Measurements from ENCODE around the gene NRF1. TPM values are rescaled to one million over a fixed set of nuclear protein-coding genes. Genes with fewer than 3 reads are reported as not detected.
A peak's percentile ranks its signal among the peaks of the same experiment; 100 is the strongest.

Gene NRF1
- total and polyA plus RNA-seq, 12 donors, result 7.7 to 16.0 (median 10.1) TPM

- H3K9me3 ChIP-seq (replicated peaks in 1 of 3), result no peaks in the 10 kb centered on the region
- H3K36me3 ChIP-seq (replicated peaks in 1 of 2), result no peaks in the 10 kb centered on the region
- 6 to 10% (median 9%) methylated on average over 29 to 37 of the region's 37 CpGs for WGBS, 4 donors
- peak overlapping the region in 1 of 4 donors; percentile 40 for H3K4me3 ChIP-seq
- H3K27ac ChIP-seq, result no peak overlapping the region
- peak in 6 of 7 donors; percentile 33 to 67 (median 45) for DNase-seq
- TF ChIP-seq POLR2A (IDR thresholded peaks at IDR 0.05), result no peak
- TF ChIP-seq, protein P1, sequence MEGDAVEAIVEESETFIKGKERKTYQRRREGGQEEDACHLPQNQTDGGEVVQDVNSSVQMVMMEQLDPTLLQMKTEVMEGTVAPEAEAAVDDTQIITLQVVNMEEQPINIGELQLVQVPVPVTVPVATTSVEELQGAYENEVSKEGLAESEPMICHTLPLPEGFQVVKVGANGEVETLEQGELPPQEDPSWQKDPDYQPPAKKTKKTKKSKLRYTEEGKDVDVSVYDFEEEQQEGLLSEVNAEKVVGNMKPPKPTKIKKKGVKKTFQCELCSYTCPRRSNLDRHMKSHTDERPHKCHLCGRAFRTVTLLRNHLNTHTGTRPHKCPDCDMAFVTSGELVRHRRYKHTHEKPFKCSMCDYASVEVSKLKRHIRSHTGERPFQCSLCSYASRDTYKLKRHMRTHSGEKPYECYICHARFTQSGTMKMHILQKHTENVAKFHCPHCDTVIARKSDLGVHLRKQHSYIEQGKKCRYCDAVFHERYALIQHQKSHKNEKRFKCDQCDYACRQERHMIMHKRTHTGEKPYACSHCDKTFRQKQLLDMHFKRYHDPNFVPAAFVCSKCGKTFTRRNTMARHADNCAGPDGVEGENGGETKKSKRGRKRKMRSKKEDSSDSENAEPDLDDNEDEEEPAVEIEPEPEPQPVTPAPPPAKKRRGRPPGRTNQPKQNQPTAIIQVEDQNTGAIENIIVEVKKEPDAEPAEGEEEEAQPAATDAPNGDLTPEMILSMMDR (IDR thresholded peaks at IDR 0.05), result no peak
- H3K4me1 ChIP-seq (replicated peaks in 1 of 2), result peaks cover 0 to 51% of the 10 kb centered on the region in 2 donors
- intact Hi-C loops (cut with DNase I), result no loop called here
- peaks cover 60% of the 10 kb centered on the region for H3K27me3 ChIP-seq
Measured at GRCh38 chr7:129784783-129785684, 173.5 kb downstream of the NRF1 start.

GRCh38 chr7:129785685-129786514, 174.4 kb downstream of the NRF1 start:
- 18 to 29% (median 22%) methylated on average over 14 to 44 of the region's 44 CpGs for WGBS, 4 donors
- H3K27ac ChIP-seq, result no peak overlapping the region
- DNase-seq, result no peak
- H3K9me3 ChIP-seq (replicated peaks in 1 of 3), result no peaks in the 10 kb centered on the region
- intact Hi-C loops (cut with DNase I), result no loop called here
- H3K36me3 ChIP-seq (replicated peaks in 1 of 2), result no peaks in the 10 kb centered on the region
- H3K4me3 ChIP-seq, result peak overlapping the region in 1 of 4 donors; percentile 40
- TF ChIP-seq POLR2A (IDR thresholded peaks at IDR 0.05), result no peak
- TF ChIP-seq, protein P1 (IDR thresholded peaks at IDR 0.05), result no peak
- peaks cover 0 to 42% of the 10 kb centered on the region in 2 donors for H3K4me1 ChIP-seq (replicated peaks in 1 of 2)
- H3K27me3 ChIP-seq, result peaks cover 52% of the 10 kb centered on the region

DNA sequence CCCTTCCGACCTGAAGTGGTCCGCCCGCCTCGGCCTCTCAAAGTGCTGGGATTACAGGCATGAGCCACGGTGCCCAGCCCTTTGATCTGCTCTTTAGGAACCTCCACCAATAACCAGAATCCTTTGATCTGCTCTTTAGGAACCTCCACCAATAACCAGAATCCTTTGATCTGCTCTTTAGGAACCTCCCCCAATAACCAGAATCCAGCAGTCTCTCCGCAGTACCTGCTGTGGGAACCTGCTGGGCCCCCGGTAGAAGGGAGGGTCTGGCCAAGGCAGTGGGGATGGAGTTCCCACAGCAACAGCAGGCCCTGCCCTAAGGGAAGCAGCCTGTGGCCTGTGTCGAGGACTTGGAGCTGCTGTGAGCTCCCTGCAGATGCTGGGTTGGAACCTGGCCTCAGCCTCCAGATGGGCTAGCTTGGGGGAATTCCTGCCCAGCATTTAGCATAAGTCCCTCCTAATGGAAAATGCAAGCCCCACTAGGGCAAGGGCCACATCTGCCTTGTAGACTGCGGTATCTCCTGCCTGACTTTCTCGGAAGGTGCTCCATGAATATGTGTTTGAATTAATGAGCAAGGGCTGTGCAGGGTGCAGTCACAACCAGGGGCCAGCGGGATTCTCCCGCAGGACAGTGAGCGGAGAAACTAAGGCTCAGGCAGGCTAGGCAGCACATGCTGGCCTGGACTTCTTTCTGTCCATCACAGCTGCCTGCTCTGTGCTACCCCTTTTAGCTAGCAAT, 175.5 kb downstream of the NRF1 start:
- intact Hi-C loops (cut with DNase I), result no loop called here
- H3K9me3 ChIP-seq (replicated peaks in 1 of 3), result no peaks in the 10 kb centered on the region
- no peak overlapping the region for H3K27ac ChIP-seq
- 64 to 90% (median 67%) methylated on average over 9 to 13 of the region's 13 CpGs for WGBS, 4 donors
- H3K4me1 ChIP-seq (replicated peaks in 1 of 2), result peaks cover 0 to 32% of the 10 kb centered on the region in 2 donors
- no peak overlapping the region for H3K4me3 ChIP-seq
- DNase-seq, result no peak
- TF ChIP-seq POLR2A (IDR thresholded peaks at IDR 0.05), result no peak
- TF ChIP-seq, protein P1 (IDR thresholded peaks at IDR 0.05), result no peak
- H3K27me3 ChIP-seq, result peaks cover 42% of the 10 kb centered on the region
- no peaks in the 10 kb centered on the region for H3K36me3 ChIP-seq (replicated peaks in 1 of 2)

Measured in adrenal gland (tissue), 12 donors.